Measurements from ENCODE around the gene EGFL8. TPM values are rescaled to one million over a fixed set of nuclear protein-coding genes. Genes with fewer than 3 reads are reported as not detected.

EGFL8 gene
- total RNA-seq, 1 donor from 2014 or later = 9.2 TPM

- no peaks in the 10 kb centered on the region for H3K27me3 ChIP-seq (ENCODE audit: low read depth)
- no peaks in the 10 kb centered on the region for H3K9me3 ChIP-seq (replicated peaks)
- H3K4me1 ChIP-seq = peaks cover 56% of the 10 kb centered on the region
- peak within 1 kb of the TSS; percentile 97 for H3K27ac ChIP-seq (replicated peaks)
- peaks cover 17% of the 10 kb centered on the region for H3K36me3 ChIP-seq
- TF ChIP-seq CTCF (IDR thresholded peaks at IDR 0.05; ENCODE audit: borderline replicate concordance) = no peak
- intact Hi-C loops (cut with micrococcal nuclease) = no loop called here
- peak; percentile 99 for DNase-seq
- peak within 1 kb of the TSS; percentile 93 for H3K4me3 ChIP-seq
Observed at GRCh38 chr6:32175711-32176475, 11.5 kb downstream of the EGFL8 start, which contains the start of gene AGPAT1. AGPAT1 (minus strand) TSS chr6:32176084; CDS start chr6:32171496, 4,588 bp downstream.

GRCh38 chr6:32176476-32177182 is 12.2 kb downstream of the EGFL8 start:
- no peaks in the 10 kb centered on the region for H3K27me3 ChIP-seq (ENCODE audit: low read depth)
- DNase-seq = no peak
- peak overlapping the region; percentile 93 for H3K4me3 ChIP-seq
- intact Hi-C loops (cut with micrococcal nuclease) = no loop called here
- no peaks in the 10 kb centered on the region for H3K9me3 ChIP-seq (replicated peaks)
- TF ChIP-seq CTCF (IDR thresholded peaks at IDR 0.05; ENCODE audit: borderline replicate concordance) = no peak
- H3K27ac ChIP-seq (replicated peaks) = peak overlapping the region; percentile 97
- H3K4me1 ChIP-seq = peaks cover 63% of the 10 kb centered on the region
- H3K36me3 ChIP-seq = peaks cover 21% of the 10 kb centered on the region

- Histone ChIP-seq H3K4me1 (peaks cover 70% of the 10 kb centered on the region), H3K27me3 (ENCODE audit: low read depth) (no peaks in the 10 kb centered on the region), H3K9me3 (replicated peaks) (no peaks in the 10 kb centered on the region), H3K27ac (replicated peaks) (peak overlapping the region; percentile 97), H3K4me3 (peak overlapping the region; percentile 93), H3K36me3 (peaks cover 22% of the 10 kb centered on the region)
- no peak for TF ChIP-seq CTCF (IDR thresholded peaks at IDR 0.05; ENCODE audit: borderline replicate concordance)
- DNase-seq = no peak
- intact Hi-C loops (cut with micrococcal nuclease) = no loop called here
Observed at GRCh38 chr6:32177183-32177787, 12.9 kb downstream of the EGFL8 start.

GRCh38 chr6:32177788-32178546 is 13.6 kb downstream of the EGFL8 start, which contains the start of gene RNF5:
RNF5 (plus strand) TSS chr6:32178405; CDS start chr6:32178512, 107 bp downstream.
- peak within 1 kb of the TSS; percentile 93 for H3K4me3 ChIP-seq
- peaks cover 77% of the 10 kb centered on the region for H3K4me1 ChIP-seq
- peaks cover 28% of the 10 kb centered on the region for H3K36me3 ChIP-seq
- no peaks in the 10 kb centered on the region for H3K27me3 ChIP-seq (ENCODE audit: low read depth)
- TF ChIP-seq CTCF (IDR thresholded peaks at IDR 0.05; ENCODE audit: borderline replicate concordance) = no peak
- intact Hi-C loops (cut with micrococcal nuclease) = no loop called here
- no peaks in the 10 kb centered on the region for H3K9me3 ChIP-seq (replicated peaks)
- peak within 1 kb of the TSS; percentile 97 for H3K27ac ChIP-seq (replicated peaks)
- DNase-seq = peak; percentile 95
